ENCODE measurements around the gene REM2.

DNA sequence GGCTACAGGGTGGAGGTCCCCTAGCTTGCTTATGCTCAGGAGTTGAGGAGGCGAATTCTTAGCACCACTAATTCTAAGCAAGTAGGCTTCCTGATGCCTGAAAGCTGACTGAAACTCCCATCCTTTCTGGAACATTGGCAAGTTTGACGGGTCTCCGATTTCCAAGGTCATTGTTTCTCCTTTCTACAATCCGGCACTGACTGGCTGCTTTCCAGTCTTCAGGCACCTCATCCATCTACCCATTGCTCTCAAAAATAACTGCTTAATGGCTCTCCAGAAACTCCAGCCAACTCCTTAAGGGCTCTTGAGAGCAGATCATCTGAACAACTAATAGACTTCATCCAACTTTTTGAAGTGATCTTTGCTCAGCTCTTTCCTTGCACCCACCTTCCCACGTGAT lies 13.3 kb downstream of the REM2 start:
- TF ChIP-seq, protein P1, sequence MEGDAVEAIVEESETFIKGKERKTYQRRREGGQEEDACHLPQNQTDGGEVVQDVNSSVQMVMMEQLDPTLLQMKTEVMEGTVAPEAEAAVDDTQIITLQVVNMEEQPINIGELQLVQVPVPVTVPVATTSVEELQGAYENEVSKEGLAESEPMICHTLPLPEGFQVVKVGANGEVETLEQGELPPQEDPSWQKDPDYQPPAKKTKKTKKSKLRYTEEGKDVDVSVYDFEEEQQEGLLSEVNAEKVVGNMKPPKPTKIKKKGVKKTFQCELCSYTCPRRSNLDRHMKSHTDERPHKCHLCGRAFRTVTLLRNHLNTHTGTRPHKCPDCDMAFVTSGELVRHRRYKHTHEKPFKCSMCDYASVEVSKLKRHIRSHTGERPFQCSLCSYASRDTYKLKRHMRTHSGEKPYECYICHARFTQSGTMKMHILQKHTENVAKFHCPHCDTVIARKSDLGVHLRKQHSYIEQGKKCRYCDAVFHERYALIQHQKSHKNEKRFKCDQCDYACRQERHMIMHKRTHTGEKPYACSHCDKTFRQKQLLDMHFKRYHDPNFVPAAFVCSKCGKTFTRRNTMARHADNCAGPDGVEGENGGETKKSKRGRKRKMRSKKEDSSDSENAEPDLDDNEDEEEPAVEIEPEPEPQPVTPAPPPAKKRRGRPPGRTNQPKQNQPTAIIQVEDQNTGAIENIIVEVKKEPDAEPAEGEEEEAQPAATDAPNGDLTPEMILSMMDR (IDR thresholded peaks at IDR 0.05): no peak
- TF ChIP-seq POLR2A (IDR thresholded peaks at IDR 0.05): no peak

All from esophagus squamous epithelium (tissue), 4 donors.